RWPE2 (cell line): Measurements from ENCODE around the gene RNU7-1.

Experiments
- ATAC-seq: fragments of 200-7000 bp; cut with Tn5 transposase; 3 replicates; pipeline ENCODE4 v1.9.1; 2021; ENCODE audit warnings: low read depth
- DNase-seq: peaks from one replicate; pipeline ENCODE4 v3.0.0-alpha.2; 2020; ENCODE audit warnings: low spot score
- H3K27ac ChIP-seq: fragments of 450-650 bp; 2 replicates; pipeline ENCODE4 v1.5.1; 2017; ENCODE audit warnings: mild to moderate bottlenecking; ENCODE audit not compliant: poor library complexity, severe bottlenecking
- H3K27me3 ChIP-seq: fragments of 250-450 bp; sonication (Bioruptor Pico); 2 replicates; pipeline ENCODE4 v1.5.1; 2021; ENCODE audit warnings: mild to moderate bottlenecking, moderate library complexity; ENCODE audit not compliant: insufficient read depth, poor library complexity, severe bottlenecking
- H3K36me3 ChIP-seq: fragments of 250-450 bp; sonication (Bioruptor Pico); 2 replicates; pipeline ENCODE4 v1.5.1; 2020; ENCODE audit warnings: low read depth, mild to moderate bottlenecking, moderate library complexity
- H3K4me1 ChIP-seq: fragments of 250-450 bp; sonication (Bioruptor Pico); 2 replicates; pipeline ENCODE4 v1.5.1; 2021; ENCODE audit warnings: mild to moderate bottlenecking, moderate library complexity; ENCODE audit not compliant: insufficient read depth, poor library complexity, severe bottlenecking
- H3K4me3 ChIP-seq: fragments of 250-450 bp; sonication (Bioruptor Pico); 2 replicates; pipeline ENCODE4 v1.5.1; 2021; ENCODE audit warnings: mild to moderate bottlenecking, moderate library complexity; ENCODE audit not compliant: severe bottlenecking
- H3K9me3 ChIP-seq: fragments of 250-450 bp; sonication (Bioruptor Pico); 2 replicates; pipeline ENCODE4 v1.5.1; 2021; ENCODE audit warnings: mild to moderate bottlenecking, moderate library complexity; ENCODE audit not compliant: severe bottlenecking
- TF ChIP-seq, protein P1 (sequence below): fragments of 450-650 bp; IDR thresholded peaks from one replicate; pipeline ENCODE4 v1.5.1; 2017; ENCODE audit warnings: mild to moderate bottlenecking, moderate library complexity; ENCODE audit not compliant: poor library complexity, severe bottlenecking

Gene RNU7-1

DNA sequence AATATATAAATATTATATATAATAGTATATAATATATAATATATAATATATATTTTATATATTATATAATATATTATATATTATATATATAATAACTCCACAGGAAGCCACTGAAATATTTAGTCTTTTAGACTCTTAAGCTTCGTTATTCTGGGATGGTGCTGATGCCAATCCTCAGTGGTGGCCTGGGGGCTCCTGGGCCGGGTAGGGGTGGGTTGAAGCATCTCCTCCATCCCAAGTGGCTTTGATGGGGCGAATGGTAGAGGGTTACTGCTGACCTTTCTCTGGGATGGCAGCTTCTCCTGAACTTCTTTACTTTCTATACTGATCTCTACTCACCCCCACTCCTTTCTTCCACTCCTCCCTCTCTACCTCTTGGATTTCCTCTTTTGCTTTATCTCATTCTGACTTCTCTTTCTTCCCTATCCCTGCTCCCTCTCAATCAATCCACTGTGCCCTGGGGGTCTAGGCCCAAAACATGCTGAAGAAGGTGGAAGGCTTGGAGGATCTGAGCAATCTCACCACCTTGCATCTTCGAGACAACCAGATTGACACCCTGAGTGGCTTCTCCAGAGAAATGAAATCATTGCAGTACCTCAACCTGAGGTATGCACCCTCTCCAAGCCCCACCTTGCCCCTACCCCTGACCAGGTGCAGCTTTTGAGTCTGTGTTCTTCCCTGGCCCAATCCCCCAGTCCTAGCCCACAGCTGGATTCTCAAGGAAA is 34.0 kb upstream of the RNU7-1 start:
- TF ChIP-seq, protein P1, sequence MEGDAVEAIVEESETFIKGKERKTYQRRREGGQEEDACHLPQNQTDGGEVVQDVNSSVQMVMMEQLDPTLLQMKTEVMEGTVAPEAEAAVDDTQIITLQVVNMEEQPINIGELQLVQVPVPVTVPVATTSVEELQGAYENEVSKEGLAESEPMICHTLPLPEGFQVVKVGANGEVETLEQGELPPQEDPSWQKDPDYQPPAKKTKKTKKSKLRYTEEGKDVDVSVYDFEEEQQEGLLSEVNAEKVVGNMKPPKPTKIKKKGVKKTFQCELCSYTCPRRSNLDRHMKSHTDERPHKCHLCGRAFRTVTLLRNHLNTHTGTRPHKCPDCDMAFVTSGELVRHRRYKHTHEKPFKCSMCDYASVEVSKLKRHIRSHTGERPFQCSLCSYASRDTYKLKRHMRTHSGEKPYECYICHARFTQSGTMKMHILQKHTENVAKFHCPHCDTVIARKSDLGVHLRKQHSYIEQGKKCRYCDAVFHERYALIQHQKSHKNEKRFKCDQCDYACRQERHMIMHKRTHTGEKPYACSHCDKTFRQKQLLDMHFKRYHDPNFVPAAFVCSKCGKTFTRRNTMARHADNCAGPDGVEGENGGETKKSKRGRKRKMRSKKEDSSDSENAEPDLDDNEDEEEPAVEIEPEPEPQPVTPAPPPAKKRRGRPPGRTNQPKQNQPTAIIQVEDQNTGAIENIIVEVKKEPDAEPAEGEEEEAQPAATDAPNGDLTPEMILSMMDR, result no peak
- H3K4me1 ChIP-seq, result no peaks in the 10 kb centered on the region
- ATAC-seq (no peak), DNase-seq (no peak)
- no peaks in the 10 kb centered on the region for H3K9me3 ChIP-seq
- H3K36me3 ChIP-seq, result no peaks in the 10 kb centered on the region
- H3K27me3 ChIP-seq, result no peaks in the 10 kb centered on the region
- H3K27ac ChIP-seq, result no peak overlapping the region
- H3K4me3 ChIP-seq, result no peak overlapping the region

DNA sequence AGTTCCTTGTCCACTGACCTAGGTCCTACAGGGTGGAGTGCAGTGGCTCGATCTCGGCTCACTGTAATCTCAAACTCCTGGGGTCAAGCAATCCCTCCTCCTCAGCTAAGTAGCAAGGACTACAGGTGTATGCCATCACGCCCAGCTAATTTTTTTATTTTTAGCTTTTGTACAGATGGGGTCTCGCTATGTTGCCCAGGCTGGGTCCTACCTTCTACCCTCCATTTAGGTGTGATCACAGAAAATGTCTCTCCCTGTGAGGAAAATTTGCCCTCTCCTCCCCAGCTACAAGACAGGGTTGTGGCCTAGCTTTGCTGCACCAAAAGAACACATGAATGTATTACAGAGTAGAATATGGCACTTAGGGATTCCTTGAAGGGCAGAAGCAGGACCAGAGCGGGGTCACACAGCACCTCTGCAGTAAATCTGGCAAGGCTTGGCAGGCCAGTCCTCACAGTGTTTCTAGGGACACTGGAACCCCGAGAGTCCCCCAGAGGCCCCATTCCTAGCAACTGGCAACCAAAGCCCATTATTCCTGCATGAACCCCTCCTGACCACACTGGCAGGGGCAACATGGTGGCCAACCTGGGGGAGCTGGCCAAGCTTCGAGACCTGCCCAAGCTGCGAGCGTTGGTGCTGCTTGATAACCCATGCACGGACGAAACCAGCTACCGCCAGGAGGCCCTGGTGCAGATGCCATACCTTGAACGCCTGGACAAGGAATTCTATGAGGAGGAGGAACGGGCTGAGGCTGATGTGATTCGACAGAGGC is 31.3 kb upstream of the RNU7-1 start:
- Histone ChIP-seq H3K4me3 (no peak overlapping the region), H3K36me3 (peaks cover 9% of the 10 kb centered on the region; the same call in 1 of the 2 replicates), H3K4me1 (no peaks in the 10 kb centered on the region), H3K27me3 (no peaks in the 10 kb centered on the region), H3K9me3 (no peaks in the 10 kb centered on the region), H3K27ac (no peak overlapping the region)
- TF ChIP-seq, protein P1, result no peak
- no peak for DNase-seq
- no peak for ATAC-seq

DNA sequence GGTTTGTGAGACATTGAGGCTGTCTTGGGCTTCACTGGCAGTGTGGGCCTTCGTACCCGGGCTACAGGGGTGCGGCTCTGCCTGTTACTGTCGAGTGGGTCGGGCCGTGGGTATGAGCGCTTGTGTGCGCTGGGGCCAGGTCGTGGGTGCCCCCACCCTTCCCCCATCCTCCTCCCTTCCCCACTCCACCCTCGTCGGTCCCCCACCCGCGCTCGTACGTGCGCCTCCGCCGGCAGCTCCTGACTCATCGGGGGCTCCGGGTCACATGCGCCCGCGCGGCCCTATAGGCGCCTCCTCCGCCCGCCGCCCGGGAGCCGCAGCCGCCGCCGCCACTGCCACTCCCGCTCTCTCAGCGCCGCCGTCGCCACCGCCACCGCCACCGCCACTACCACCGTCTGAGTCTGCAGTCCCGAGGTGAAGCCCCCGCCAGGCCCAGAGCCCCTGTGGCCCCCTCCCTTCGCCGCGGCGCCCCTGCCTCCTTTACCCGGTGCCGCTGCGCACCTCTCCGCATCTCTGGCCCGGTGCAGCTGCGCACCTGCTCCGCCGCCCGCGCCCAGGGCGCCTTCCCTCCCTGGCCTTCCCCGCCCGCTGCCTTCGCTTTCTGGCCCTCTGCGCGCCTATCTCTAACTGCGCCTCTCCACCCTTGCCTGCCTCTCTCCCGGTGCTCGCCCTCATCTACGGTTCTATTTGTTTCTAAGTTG is 29.2 kb upstream of the RNU7-1 start, which contains the start of gene ENO2:
Gene ENO2, plus strand, starts transcription at position 335 of the 701 bp plus-strand sequence. CDS start 1,253 bp downstream, outside the sequence.
- Histone ChIP-seq H3K4me3 (peak within 1 kb of the TSS; percentile 59), H3K27ac (peak within 1 kb of the TSS; percentile 14), H3K27me3 (no peaks in the 10 kb centered on the region), H3K4me1 (peaks cover 3% of the 10 kb centered on the region), H3K9me3 (no peaks in the 10 kb centered on the region), H3K36me3 (peaks cover 24% of the 10 kb centered on the region)
- TF ChIP-seq, protein P1, result no peak
- no peak for DNase-seq
- peak; percentile 88 for ATAC-seq

DNA sequence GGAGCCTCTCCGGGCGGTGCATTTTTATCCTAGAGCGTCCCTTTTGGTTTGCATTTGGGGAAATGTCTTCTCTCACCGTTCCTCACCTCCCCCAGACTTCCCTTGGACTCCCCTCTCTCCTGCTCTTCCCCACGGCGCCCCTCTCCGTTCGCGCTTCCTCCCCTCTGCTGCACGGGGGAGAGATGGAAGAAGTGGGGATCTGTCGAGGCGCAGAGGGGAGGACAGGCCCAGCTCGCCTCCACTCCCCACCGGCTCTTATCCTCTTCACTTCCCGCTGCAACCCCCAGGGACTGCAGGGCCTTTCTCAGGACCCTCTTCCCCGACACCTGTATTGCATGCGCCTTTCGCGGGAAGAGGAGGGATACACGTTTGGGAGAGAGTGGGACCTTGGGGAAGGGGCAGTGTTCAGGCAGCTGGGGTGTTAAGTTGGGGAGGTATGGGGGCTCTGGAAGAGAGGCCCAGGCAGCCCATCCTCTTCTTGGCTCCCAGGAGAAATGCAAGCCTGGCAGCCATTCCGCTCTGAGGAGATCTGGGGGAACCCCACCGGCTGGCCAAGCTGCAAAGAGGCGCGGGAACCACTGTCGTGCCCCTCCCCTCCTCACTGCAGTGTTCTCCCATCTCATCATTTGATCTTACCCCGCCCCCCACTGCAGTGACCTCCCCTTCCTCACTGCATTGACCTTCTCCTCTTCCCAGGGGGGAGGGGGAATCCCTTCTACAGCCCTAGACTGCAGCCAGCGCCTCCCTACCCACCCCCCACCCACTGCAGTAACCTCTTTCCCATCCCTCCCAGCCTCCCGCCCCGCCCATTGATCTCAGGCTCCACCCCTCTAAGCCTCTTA is 28.4 kb upstream of the RNU7-1 start:
- ATAC-seq, result 0 out of 3 replicates have a peak, but pooled peaks have one; percentile 2
- Histone ChIP-seq H3K36me3 (peaks cover 30% of the 10 kb centered on the region), H3K4me1 (peaks cover 6% of the 10 kb centered on the region), H3K9me3 (no peaks in the 10 kb centered on the region), H3K4me3 (peak overlapping the region; percentile 59), H3K27ac (peak overlapping the region; percentile 14), H3K27me3 (no peaks in the 10 kb centered on the region)
- TF ChIP-seq, protein P1, result no peak
- no peak for DNase-seq
